Hepatocyte (in vitro differentiated cells): Measurements from ENCODE around the gene HCRT.

Experiments used
- EZH2 ChIP-seq: fragments of 200-600 bp; sonication (generic); IDR thresholded peaks from 2 replicates; pipeline ENCODE4 v1.6.1; 2016; ENCODE audit warnings: antibody characterized with exemption, mild to moderate bottlenecking, borderline replicate concordance
- EZH2phosphoT487 ChIP-seq: fragments of 200-600 bp; sonication (generic); IDR thresholded peaks from one replicate; pipeline ENCODE4 v1.6.1; 2018; ENCODE audit warnings: antibody characterized with exemption, mild to moderate bottlenecking, low read depth, moderate library complexity; ENCODE audit not compliant: unreplicated experiment, severe bottlenecking
- TF ChIP-seq, protein P1 (sequence below): fragments of 200-600 bp; sonication (generic); IDR thresholded peaks from 2 replicates; pipeline ENCODE4 v1.5.1; 2016; ENCODE audit warnings: antibody characterized with exemption, mild to moderate bottlenecking; ENCODE audit not compliant: poor library complexity

DNA sequence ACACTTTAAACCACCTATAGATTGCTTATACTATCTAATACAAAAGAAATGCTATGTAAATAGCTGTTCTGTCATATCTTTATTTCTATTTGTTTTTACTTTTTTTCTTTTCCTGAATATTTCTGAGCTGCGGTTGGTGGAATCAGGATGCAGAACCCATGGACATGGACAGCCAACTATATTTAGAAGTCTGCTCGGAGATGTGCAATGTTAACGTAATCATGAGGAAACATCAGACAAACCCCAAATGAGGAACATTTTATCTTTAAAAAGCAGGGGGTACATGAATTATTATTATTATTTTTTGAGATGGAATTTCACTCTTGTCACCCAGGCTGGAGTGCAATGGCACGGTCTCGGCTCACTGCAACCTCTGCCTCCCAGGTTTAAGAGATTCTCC, 40.4 kb upstream of the HCRT start:
- TF ChIP-seq, protein P1, sequence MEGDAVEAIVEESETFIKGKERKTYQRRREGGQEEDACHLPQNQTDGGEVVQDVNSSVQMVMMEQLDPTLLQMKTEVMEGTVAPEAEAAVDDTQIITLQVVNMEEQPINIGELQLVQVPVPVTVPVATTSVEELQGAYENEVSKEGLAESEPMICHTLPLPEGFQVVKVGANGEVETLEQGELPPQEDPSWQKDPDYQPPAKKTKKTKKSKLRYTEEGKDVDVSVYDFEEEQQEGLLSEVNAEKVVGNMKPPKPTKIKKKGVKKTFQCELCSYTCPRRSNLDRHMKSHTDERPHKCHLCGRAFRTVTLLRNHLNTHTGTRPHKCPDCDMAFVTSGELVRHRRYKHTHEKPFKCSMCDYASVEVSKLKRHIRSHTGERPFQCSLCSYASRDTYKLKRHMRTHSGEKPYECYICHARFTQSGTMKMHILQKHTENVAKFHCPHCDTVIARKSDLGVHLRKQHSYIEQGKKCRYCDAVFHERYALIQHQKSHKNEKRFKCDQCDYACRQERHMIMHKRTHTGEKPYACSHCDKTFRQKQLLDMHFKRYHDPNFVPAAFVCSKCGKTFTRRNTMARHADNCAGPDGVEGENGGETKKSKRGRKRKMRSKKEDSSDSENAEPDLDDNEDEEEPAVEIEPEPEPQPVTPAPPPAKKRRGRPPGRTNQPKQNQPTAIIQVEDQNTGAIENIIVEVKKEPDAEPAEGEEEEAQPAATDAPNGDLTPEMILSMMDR, result no peak
- TF ChIP-seq EZH2 (no peak), EZH2phosphoT487 (no peak)
